Anterior cingulate cortex (tissue), 58 donors: ENCODE data around the gene PPP1R1A.
A peak's percentile ranks its signal among the peaks of the same experiment; 100 is the strongest.

Source experiments
- DNase-seq, 58 donors: peaks; one replicate each; lab custom pipeline; 2025; lab: John Stamatoyannopoulos, UW

Gene PPP1R1A, protein sequence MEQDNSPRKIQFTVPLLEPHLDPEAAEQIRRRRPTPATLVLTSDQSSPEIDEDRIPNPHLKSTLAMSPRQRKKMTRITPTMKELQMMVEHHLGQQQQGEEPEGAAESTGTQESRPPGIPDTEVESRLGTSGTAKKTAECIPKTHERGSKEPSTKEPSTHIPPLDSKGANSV

DNA sequence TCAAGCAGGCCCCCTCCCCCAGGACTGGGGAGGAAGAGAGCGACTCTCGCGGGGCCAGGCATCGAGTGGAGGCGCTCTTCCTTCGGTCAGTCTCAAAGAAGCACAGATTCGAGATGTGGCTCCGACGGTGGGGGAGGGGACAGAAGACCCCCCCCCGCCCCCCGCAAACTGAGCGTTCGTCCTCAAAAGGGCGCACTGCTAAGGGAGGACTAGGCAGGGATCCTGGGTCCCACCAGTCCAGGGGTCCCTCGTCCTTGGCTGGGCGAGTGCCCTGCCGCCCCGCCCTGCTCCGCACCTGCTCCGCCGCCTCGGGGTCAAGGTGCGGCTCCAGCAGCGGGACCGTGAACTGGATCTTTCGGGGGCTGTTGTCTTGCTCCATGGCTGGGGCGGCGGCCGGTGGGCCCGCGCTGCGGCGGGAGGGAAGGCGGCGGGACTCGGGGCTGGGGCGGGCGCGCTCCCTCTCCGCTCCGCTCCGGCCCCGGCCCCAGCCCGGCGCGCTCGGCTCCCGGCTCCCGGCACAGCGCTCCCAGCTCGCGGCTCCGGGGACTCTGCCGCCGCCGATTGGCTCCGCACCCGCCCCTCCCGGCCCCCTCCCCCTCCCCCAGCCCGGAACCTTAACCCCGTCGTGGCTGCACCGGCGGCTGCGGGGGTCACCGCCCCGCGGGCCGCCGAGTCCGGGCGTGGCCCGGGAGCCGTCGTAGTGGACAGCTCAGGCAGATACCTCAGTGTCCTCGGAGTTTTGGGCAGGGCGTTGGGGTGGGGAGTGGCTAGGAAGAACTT, at the start of gene PPP1R1A:
TSS of gene PPP1R1A (minus strand) at position 550 of the 780 bp plus-strand sequence. CDS start at position 379, 171 bp downstream.
- peak in 17 of 58 donors; percentile 4 to 55 (median 19) for DNase-seq

- DNase-seq = no peak
These were observed 46.3 kb upstream of the PPP1R1A start, which contains the start of gene LACRT for GRCh38 chr12:54634795-54635194. TSS of gene LACRT (minus strand) at chr12:54634895. CDS start at chr12:54634841, 54 bp downstream.

DNA sequence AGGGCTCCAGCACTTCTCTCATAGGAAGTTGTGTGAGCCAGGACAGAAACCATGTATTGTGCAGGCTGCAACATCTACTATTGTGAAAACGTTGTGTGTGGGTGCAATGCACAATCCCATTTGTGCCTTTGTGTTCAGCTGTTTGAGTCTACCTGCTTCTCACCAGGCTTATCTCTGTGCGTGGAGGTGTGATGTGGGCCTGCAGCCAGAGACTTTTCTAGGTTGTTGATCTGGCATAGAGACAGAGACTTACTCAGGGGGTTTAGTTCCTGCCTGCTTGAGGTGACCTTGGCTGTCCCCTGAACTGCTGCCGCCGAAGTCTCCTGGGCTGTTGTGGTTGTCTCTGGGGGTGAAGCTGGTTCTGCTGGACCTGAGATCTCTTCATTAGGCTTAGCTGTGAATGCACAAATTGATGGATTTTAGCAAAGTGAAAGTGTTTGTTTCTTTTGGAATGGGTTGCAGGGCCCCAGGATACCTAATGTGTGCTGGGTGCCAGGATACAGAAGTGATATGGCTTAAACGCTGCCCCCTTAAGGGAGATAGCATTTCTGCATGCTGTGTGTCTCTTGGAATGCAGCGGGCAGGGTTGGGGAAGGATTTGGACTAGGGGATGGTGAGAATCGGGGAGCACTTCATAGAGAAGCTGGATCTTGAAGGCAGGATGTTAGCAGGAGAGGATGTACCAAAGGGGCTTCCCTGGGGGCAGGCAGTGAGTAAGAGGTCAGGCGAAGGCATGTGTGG, 43.7 kb upstream of the PPP1R1A start:
- no peak for DNase-seq

DNA sequence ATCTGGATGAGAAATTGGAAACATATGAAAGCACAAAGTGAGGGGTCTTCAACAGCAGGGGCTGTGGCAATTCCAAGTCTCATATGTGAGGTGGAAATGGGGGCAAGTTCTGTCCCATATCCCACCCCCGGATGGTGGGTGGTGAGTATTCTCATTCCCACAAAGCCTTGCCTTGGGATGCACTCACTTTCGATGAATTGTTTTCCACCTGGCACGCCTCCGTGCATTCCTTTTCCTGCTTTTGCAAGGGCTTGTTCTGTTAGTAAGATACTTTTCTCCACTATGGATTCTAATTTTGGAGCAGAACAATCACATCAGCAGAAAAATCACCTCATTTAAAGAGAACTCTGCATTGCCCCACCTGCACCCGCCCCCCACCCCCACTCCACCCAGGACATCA, 43.1 kb upstream of the PPP1R1A start:
- peak in 1 of 58 donors; percentile 23 for DNase-seq

DNA sequence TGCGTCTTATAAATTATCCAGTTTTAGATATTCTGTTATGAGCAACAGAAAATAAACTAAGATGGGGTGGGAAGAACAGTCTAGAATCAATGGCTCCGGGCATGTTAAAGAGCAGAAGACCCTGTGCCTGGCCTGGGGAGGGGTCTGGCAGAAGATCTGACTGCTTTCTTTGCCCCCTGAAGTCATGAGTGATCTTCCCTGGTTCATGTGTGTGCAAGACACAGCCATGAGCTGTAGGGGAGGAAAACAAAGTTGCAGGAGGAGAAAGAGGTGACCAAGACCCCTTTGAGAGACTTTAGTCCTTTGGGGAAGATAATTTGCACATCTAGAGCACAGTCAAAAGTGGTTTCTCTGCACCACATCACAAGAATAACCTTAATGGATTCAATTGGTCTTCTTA, 41.5 kb upstream of the PPP1R1A start:
- no peak for DNase-seq

DNA sequence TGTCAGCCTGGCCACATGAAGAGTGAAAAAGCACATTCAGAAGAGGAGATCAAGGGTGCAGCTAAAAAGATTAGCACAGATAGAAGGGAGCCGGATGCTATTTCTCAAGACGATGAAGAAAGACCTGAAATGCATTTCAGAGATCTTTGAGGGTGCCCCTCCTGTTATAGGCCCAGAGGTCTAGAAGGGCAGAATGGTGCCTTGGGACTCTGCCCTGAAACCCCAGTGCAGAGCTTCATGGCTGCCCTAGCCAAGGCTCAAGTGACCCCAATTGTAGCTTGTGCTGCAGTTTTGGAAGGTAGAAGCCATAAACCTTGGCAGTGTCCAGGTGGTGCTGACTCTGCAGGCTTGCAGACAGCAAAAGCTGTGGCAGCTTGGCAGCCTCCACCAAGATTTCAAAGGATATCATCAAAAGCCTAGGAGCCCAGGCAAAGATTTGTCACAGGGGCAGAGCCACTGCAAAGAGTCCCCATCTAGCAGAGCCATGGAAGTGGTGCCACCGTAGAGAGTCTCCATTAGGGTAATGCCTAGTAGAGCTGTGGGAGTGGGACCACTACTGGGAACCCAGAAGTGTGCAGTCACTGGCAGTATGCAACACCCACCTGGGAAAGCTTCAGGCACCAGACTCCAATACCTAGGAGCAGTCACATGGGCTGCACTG, 39.9 kb upstream of the PPP1R1A start:
- DNase-seq = no peak

DNA sequence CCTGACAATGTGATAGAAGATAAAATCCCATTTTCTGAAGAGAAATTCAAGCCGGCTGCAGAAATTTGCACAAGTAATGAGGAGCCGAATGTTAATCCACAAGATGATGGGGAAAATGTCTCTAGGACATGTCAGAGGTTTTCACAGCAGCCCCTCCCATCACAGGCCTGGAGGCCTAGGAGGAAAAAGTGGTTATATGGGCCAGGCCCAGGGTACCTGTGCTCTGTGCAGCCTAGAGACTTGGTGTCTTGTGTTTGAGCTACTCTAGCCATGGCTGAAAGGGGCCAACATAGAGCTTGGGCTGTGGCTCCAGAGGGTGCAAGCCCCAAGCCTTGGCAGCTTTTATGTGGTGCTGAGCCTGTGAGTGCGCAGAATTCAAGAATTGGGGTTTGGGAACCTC, 38.8 kb upstream of the PPP1R1A start:
- DNase-seq = no peak

GRCh38 chr12:54625598-54625997, 37.1 kb upstream of the PPP1R1A start:
- no peak for DNase-seq

- DNase-seq = no peak
These were observed 36.1 kb upstream of the PPP1R1A start for GRCh38 chr12:54624315-54625279.

DNA sequence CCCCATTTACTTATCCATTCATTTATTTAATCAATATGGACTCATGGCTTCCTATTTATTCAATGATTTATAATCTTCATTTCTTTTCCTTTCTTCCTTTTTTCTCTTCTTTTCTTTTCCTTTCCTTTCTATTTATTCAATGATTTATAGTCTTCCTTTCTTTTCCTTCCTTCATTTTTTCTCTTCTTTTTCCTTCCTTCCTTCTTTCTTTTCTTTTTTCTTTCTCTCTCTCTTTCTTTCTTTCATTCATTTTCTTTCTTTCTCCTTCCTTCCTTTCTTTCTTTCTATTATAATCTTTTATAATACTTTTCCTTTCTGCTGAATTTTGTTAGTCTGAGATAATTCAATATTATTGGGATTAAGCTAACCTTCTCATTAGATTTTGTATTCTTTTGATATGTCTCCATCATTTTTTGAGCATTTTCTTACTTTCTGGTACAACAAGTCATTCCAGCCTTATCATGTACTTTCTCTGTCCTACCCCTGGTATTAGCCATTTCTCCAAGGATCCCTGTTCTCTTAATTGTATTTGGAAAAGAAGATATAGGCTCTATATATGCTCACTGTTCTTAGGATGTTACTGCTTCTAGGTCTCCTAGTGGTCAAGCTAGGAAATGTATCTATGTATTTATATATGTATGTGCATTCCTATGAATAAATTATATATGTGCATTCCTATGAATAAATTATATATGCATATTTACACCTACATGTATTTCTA, 34.2 kb upstream of the PPP1R1A start:
- no peak for DNase-seq

GRCh38 chr12:54616933-54617680, 28.6 kb upstream of the PPP1R1A start:
- no peak for DNase-seq

DNA sequence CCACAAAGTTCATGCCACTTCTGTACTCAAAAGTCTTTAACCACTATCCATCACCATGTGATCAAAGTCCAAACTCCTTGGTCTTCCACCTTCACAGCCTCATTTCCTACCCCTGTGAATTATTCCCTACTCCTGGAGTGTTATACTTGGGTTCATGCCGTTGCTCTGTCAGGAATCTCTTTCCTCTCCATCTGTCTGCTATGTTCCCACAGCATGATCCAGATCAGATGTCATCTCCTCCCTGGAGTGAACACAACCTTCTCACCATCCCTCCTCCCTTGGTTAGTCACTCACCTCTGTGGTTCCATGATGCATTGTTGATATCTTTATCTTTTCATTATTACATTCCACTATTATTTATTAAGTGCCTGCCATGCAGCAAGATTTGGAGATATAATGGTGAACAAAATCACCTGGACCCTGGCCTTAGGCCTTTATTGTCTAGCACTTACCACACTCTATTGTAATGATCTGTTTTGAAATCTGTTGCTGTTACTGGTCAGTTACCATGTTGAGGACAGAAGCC, 23.8 kb upstream of the PPP1R1A start:
- DNase-seq = no peak

- no peak for DNase-seq
These were observed 23.3 kb upstream of the PPP1R1A start for GRCh38 chr12:54611715-54612149.

- no peak for DNase-seq
These were observed 20.3 kb upstream of the PPP1R1A start for GRCh38 chr12:54608769-54609168.

DNA sequence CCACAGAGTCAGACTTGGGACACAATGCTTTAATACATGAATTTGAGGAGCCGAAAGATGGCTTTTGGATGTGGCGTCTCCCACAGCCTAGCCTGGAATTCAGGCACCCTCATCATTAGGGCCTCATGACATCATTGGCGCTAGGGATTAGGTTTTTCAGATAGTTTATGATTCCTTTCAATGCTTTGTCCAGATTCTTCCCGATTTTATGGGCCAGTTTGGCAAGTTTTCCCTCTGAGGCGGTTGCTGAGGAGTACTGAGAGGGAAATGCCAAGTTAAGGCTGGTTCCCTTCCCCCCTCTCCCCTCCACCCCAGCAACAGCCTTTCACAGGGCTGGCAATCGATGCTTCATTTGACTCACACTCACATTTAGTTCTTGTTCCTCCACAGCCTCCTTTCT, 19.7 kb upstream of the PPP1R1A start:
- peak in 4 of 58 donors; percentile 7 to 28 (median 20) for DNase-seq

DNA sequence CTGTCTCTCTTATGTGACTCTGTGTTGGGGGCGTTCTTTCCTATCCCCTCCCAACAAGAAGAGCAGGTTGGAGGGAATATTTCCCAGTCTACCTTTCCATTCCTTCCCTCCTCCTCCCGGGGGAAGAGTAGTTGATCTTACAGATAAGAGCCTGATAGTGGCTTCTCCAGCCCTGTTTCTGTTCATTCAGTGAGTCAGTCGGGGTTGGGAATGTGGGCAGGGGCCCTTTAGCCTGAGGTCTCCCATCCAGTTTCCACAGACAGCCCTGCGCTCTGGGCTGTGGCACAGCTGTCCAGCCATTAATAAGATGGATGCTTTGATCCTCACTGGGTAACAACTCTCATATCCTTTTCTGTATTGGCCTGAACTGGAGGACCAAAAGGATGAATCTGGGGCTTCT, 18.1 kb upstream of the PPP1R1A start:
- no peak for DNase-seq

DNA sequence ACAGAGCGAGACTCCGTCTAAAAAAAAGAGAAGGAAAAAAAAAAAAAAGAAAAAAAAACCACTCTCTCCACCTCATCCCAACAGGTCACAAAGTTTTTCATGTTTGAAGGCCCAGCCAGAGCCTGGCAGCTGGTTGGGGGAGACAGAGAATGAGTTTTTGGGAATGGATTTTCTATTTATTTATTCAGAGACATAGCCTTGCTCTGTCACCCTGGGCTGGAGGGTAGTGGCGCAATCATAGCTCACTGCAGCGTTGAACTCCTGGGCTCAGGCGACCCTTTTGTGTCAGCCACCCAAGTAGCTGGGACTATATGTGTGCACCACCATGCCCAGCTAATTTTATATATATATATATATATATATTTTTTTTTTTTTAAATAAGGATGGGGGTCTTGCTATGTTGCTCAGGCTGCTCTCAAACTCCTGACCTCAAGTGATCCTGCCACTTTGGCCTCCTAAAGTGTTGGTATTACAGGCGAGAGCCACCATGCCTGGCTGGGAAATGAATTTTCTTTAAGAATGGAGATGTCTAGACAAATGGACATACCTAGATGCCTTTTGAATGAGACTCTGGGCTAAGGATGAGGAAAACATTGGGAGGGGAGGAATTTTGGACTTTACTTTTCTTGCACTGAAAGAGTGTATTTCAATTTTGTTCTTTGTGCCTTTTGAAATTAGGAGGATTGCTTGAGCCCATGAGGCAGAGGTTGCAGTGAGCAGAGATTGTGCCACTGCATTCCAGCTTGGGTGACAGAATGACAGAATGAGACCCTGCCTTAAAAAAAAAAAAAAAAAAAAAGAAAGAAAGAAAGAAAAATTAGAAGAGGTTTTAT, 16.9 kb upstream of the PPP1R1A start:
- DNase-seq = no peak
